MM.1S (cell line): Measurements from ENCODE around the gene SPRTN.

ENCODE experiments used
- CTCF ChIP-seq: fragments of 300-600 bp; sonication (generic); IDR thresholded peaks from 2 replicates; pipeline ENCODE4 v1.5.1; 2016; ENCODE audit warnings: antibody characterized with exemption, low read length, mixed read lengths
- EZH2 ChIP-seq: fragments of 300-600 bp; sonication (generic); optimal IDR thresholded peaks from 2 replicates; pipeline ENCODE3; 2017; ENCODE audit warnings: low read depth, mild to moderate bottlenecking, antibody characterized with exemption, low read length, mixed read lengths
- EZH2phosphoT487 ChIP-seq: fragments of 300-600 bp; sonication (generic); IDR thresholded peaks from 2 replicates; pipeline ENCODE4 v1.6.1; 2018; ENCODE audit warnings: antibody characterized with exemption, low read length

GRCh38 chr1:231318015-231318355, 20.1 kb upstream of the SPRTN start:
- TF ChIP-seq EZH2phosphoT487, result no peak
- no peak for TF ChIP-seq CTCF
- no peak for TF ChIP-seq EZH2
